H9 (cell line): ENCODE data around the gene KRTAP19-8. TPM values are rescaled to one million over a fixed set of nuclear protein-coding genes. Genes with fewer than 3 reads are reported as not detected.

Experiments
- DNase-seq: peaks from one replicate; pipeline ENCODE4 v3.0.0-alpha.2; 2017
- H2AFZ ChIP-seq: one replicate; pipeline ENCODE4 v1.6.1; 2013; ENCODE audit warnings: mild to moderate bottlenecking, low read length, control low read depth, moderate library complexity
- H2AK5ac ChIP-seq: 2 replicates; pipeline ENCODE4 v1.6.1; 2013; ENCODE audit warnings: low read length, control low read depth, mixed read lengths; ENCODE audit not compliant: insufficient read length
- H2BK120ac ChIP-seq: one replicate; pipeline ENCODE4 v1.6.1; 2013; ENCODE audit warnings: low read depth, mild to moderate bottlenecking, low read length, control low read depth, inconsistent platforms; ENCODE audit not compliant: poor library complexity, severe bottlenecking
- H2BK12ac ChIP-seq: 2 replicates; pipeline ENCODE4 v1.6.1; 2013; ENCODE audit warnings: low read length, control low read depth, mixed read lengths, low read depth; ENCODE audit not compliant: insufficient read length
- H2BK15ac ChIP-seq: 2 replicates; pipeline ENCODE4 v1.6.1; 2013; ENCODE audit warnings: low read depth, low read length, control low read depth
- H2BK20ac ChIP-seq: one replicate; pipeline ENCODE4 v1.6.1; 2013; ENCODE audit warnings: low read depth, mild to moderate bottlenecking, low read length, control low read depth, inconsistent platforms; ENCODE audit not compliant: poor library complexity, severe bottlenecking
- H2BK5ac ChIP-seq: 2 replicates; pipeline ENCODE4 v1.6.1; 2013; ENCODE audit warnings: low read length, control low read depth, mixed read lengths; ENCODE audit not compliant: insufficient read length
- H3K14ac ChIP-seq: 2 replicates; pipeline ENCODE4 v1.6.1; 2013; ENCODE audit warnings: low read length, control low read depth; ENCODE audit not compliant: insufficient read depth
- H3K18ac ChIP-seq: 2 replicates; pipeline ENCODE4 v1.6.1; 2013; ENCODE audit warnings: low read depth, mild to moderate bottlenecking, mixed read lengths, low read length, control low read depth; ENCODE audit not compliant: insufficient read length
- H3K23ac ChIP-seq: 2 replicates; pipeline ENCODE4 v1.6.1; 2013; ENCODE audit warnings: low read length, control low read depth, mixed read lengths, low read depth; ENCODE audit not compliant: insufficient read length
- H3K23me2 ChIP-seq: 2 replicates; pipeline ENCODE4 v1.6.1; 2013; ENCODE audit warnings: low read depth, mild to moderate bottlenecking, mixed read lengths, low read length, control low read depth; ENCODE audit not compliant: insufficient read length, poor library complexity, severe bottlenecking
- H3K27ac ChIP-seq: 2 replicates; pipeline ENCODE4 v1.5.1; 2013; ENCODE audit warnings: low read length, control low read depth, mixed read lengths, low read depth; ENCODE audit not compliant: insufficient read length
- H3K27me3 ChIP-seq: 2 replicates; pipeline ENCODE4 v1.6.1; 2013; ENCODE audit warnings: low read length, control low read depth, inconsistent platforms; ENCODE audit not compliant: insufficient read depth
- H3K4ac ChIP-seq: 2 replicates; pipeline ENCODE4 v1.6.1; 2013; ENCODE audit warnings: low read depth, mild to moderate bottlenecking, control low read depth, inconsistent platforms, low read length, moderate library complexity
- H3K4me1 ChIP-seq: 2 replicates; pipeline ENCODE4 v1.6.1; 2013; ENCODE audit warnings: low read length, control low read depth, inconsistent platforms; ENCODE audit not compliant: insufficient read depth
- H3K4me2 ChIP-seq: 2 replicates; pipeline ENCODE4 v1.6.1; 2013; ENCODE audit warnings: low read length, control low read depth, mixed read lengths; ENCODE audit not compliant: insufficient read length, insufficient read depth
- H3K56ac ChIP-seq: 2 replicates; pipeline ENCODE4 v1.6.1; 2013; ENCODE audit warnings: low read depth, mild to moderate bottlenecking, mixed read lengths, low read length, control low read depth; ENCODE audit not compliant: insufficient read length
- H3K79me1 ChIP-seq: 2 replicates; pipeline ENCODE4 v1.6.1; 2013; ENCODE audit warnings: low read depth, mild to moderate bottlenecking, moderate library complexity, low read length, control low read depth, inconsistent platforms; ENCODE audit not compliant: insufficient read depth, poor library complexity, severe bottlenecking
- H3K79me2 ChIP-seq: 2 replicates; pipeline ENCODE4 v1.6.1; 2013; ENCODE audit warnings: low read length, control low read depth, inconsistent platforms; ENCODE audit not compliant: insufficient read depth
- H3K9ac ChIP-seq: 2 replicates; pipeline ENCODE4 v1.6.1; 2013; ENCODE audit warnings: low read length, control low read depth, mixed read lengths; ENCODE audit not compliant: insufficient read length; ENCODE audit errors: extremely low read depth
- H3K9me3 ChIP-seq: one replicate; pipeline ENCODE4 v1.6.1; 2013; ENCODE audit warnings: low read depth, low read length, inconsistent platforms; ENCODE audit not compliant: control insufficient read depth
- H3T11ph ChIP-seq: one replicate; pipeline ENCODE4 v1.6.1; 2013; ENCODE audit warnings: mild to moderate bottlenecking, low read length, control low read depth, inconsistent platforms
- H4K20me1 ChIP-seq: one replicate; pipeline ENCODE4 v1.6.1; 2013; ENCODE audit not compliant: control insufficient read depth, insufficient read length, insufficient read depth
- H4K5ac ChIP-seq: 2 replicates; pipeline ENCODE4 v1.6.1; 2013; ENCODE audit warnings: low read depth, mild to moderate bottlenecking, mixed read lengths, low read length, control low read depth; ENCODE audit not compliant: insufficient read length
- H4K8ac ChIP-seq: replicated peaks from 2 replicates; pipeline ENCODE4 v1.6.1; 2013; ENCODE audit warnings: low read length, control low read depth, mixed read lengths, low read depth; ENCODE audit not compliant: insufficient read length
- H4K91ac ChIP-seq: 2 replicates; pipeline ENCODE4 v1.6.1; 2013; ENCODE audit warnings: low read depth, mild to moderate bottlenecking, moderate library complexity, mixed read lengths, low read length, control low read depth; ENCODE audit not compliant: insufficient read length
- H3K27ac Mint-ChIP-seq, 3 experiments: 2 replicates in 2 of 3; 3 replicates in 1 of 3; pipeline ENCODE4 v1.8.0; 2020 to 2021; ENCODE audit warnings: mixed read lengths in 3 of 3, mild to moderate bottlenecking in 1 of 3, moderate library complexity in 1 of 3
- H3K27me3 Mint-ChIP-seq: 2 replicates; pipeline ENCODE4 v1.8.0; 2021; ENCODE audit warnings: low read depth, mild to moderate bottlenecking, moderate library complexity, mixed read lengths
- H3K36me3 Mint-ChIP-seq, 3 experiments: 2 replicates in 2 of 3; 3 replicates in 1 of 3; pipeline ENCODE4 v1.8.0; 2020 to 2021; ENCODE audit warnings: low read depth in 3 of 3, mixed read lengths in 3 of 3; ENCODE audit not compliant: insufficient read depth in 1 of 3
- H3K4me1 Mint-ChIP-seq, 2 experiments: 2 replicates each; pipeline ENCODE4 v1.8.0; 2020; ENCODE audit warnings: mixed read lengths in 2 of 2
- H3K4me3 Mint-ChIP-seq, 2 experiments: 2 replicates in 1 of 2; 3 replicates in 1 of 2; pipeline ENCODE4 v1.8.0; 2020 to 2021; ENCODE audit warnings: mild to moderate bottlenecking in 2 of 2, mixed read lengths in 2 of 2, moderate library complexity in 1 of 2
- H3K9me3 Mint-ChIP-seq, 2 experiments: 2 replicates in 1 of 2; 3 replicates in 1 of 2; pipeline ENCODE4 v1.8.0; 2020; ENCODE audit warnings: mild to moderate bottlenecking in 2 of 2, mixed read lengths in 2 of 2, moderate library complexity in 1 of 2
- WGBS: extraction: QIAGEN DNeasy Blood & Tissue Kit; methylation state at CpG from one replicate; pipeline ENCODE4 v1.1.7; 2013; ENCODE audit warnings: missing lambda C conversion rate, low lambda C conversion rate, mixed read lengths; ENCODE audit not compliant: insufficient read length; ENCODE audit errors: extremely low coverage; 5-methylcytosine and 5-hydroxymethylcytosine counted together
- total RNA-seq: library from RNA; stranded (reverse); gene quantifications from 2 replicates; pipeline ENCODE4 v1.2.1, GENCODE V29; 2021
- TF ChIP-seq, protein P1 (sequence below): fragments of 200-600 bp; sonication (generic); conservative IDR thresholded peaks from 3 replicates; pipeline ENCODE4 v1.8.0; 2021; ENCODE audit warnings: antibody characterized with exemption, mild to moderate bottlenecking

Gene KRTAP19-8
- total RNA-seq, 1 experiment from 2014 or later = not detected

DNA sequence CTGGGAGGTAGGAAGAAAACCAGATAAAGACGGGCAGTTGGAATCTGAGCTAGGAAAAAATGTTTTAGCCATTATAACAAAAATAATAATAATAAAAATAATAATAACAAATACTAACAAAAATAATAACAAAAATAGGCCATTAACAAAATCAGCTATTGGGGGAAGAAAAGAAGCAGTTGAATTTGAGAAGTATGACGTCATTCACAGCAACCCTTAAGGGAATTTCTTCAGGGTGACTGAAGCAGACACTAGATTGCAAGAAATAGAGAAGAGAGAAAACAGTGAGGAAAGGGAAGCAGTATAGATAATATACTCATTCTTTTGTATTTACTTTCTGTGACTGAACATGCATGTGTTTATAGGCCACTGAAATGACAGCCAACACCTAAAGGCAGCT, 20.0 kb downstream of the KRTAP19-8 start:
- Histone ChIP-seq H3K18ac (no peak overlapping the region), H3K4ac (no peak overlapping the region), H2BK120ac (no peak overlapping the region), H3K4me2 (no peak overlapping the region), H3K79me1 (no peaks in the 10 kb centered on the region), H2BK20ac (no peak overlapping the region), H3K9me3 (no peaks in the 10 kb centered on the region), H3K56ac (no peak overlapping the region), H3K27ac (no peak overlapping the region), H2AK5ac (no peak overlapping the region), H4K20me1 (no peaks in the 10 kb centered on the region), H3K27me3 (no peaks in the 10 kb centered on the region), H2AFZ (no peak overlapping the region), H4K5ac (no peak overlapping the region), H3K4me1 (no peaks in the 10 kb centered on the region; the same call in 1 of the 2 replicates), H4K8ac (no peak overlapping the region), H3K79me2 (no peaks in the 10 kb centered on the region), H3K23me2 (no peaks in the 10 kb centered on the region), H3K14ac (no peak overlapping the region), H4K91ac (no peak overlapping the region), H2BK5ac (no peak overlapping the region), H2BK15ac (no peak overlapping the region), H3K23ac (no peak overlapping the region), H3K9ac (no peak overlapping the region), H3T11ph (no peak overlapping the region), H2BK12ac (no peak overlapping the region)
- no peak for DNase-seq
- H3K36me3 Mint-ChIP-seq = no peaks in the 10 kb centered on the region
- no CpG with 5 or more reads among the region's 2 CpGs for WGBS
- no peak overlapping the region for H3K27ac Mint-ChIP-seq
- no peaks in the 10 kb centered on the region for H3K9me3 Mint-ChIP-seq
- H3K27me3 Mint-ChIP-seq = no peaks in the 10 kb centered on the region; the same call in 1 of the 2 replicates
- TF ChIP-seq, protein P1, sequence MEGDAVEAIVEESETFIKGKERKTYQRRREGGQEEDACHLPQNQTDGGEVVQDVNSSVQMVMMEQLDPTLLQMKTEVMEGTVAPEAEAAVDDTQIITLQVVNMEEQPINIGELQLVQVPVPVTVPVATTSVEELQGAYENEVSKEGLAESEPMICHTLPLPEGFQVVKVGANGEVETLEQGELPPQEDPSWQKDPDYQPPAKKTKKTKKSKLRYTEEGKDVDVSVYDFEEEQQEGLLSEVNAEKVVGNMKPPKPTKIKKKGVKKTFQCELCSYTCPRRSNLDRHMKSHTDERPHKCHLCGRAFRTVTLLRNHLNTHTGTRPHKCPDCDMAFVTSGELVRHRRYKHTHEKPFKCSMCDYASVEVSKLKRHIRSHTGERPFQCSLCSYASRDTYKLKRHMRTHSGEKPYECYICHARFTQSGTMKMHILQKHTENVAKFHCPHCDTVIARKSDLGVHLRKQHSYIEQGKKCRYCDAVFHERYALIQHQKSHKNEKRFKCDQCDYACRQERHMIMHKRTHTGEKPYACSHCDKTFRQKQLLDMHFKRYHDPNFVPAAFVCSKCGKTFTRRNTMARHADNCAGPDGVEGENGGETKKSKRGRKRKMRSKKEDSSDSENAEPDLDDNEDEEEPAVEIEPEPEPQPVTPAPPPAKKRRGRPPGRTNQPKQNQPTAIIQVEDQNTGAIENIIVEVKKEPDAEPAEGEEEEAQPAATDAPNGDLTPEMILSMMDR = no peak
- no peak overlapping the region for H3K4me3 Mint-ChIP-seq
- peaks cover 0 to 8% of the 10 kb centered on the region in 2 experiments; a peak in 1 of 4 replicates for H3K4me1 Mint-ChIP-seq
